NAMALWA (cell line): ENCODE results near the gene FOSL2.

Experiments
- DNase-seq: peaks from one replicate; pipeline ENCODE4 v3.0.0-alpha.2; 2015; ENCODE audit warnings: low spot score

The FOSL2 gene

DNA sequence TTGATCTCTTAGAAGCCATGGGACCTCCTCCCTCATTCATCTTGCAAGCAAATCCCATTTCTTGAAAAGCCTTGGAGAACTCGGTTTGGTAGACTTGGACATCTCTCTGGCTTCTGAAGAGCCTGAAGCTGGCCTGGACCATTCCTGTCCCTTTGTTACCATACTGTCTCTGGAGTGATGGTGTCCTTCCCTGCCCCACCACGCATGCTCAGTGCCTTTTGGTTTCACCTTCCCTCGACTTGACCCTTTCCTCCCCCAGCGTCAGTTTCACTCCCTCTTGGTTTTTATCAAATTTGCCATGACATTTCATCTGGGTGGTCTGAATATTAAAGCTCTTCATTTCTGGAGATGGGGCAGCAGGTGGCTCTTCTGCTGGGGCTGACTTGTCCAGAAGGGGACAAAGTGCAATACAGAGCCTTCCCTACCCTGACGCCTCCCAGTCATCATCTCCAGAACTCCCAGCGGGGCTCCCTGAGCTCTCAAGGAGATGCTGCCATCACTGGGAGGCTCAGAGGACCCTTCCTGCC lies 20.0 kb downstream of the FOSL2 start:
- no peak for DNase-seq

- no peak for DNase-seq
Measured at GRCh38 chr2:28413152-28413898, 20.7 kb downstream of the FOSL2 start.

DNA sequence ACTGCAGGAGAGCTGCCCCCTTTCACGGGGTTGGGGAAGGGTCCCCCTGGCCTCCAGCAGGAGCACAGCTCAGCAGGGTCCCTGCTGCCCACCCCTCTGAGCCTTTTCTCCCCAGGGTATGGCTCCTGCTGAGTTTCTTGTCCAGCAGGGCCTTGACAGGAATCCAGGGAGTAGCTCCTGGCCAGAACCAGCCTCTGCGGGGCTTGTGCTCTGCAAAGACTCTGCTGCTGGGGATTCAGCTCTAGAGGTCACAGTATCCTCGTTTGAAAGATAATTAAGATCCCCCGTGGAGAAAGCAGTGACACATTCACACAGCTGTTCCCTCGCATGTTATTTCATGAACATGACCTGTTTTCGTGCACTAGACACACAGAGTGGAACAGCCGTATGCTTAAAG lies 21.2 kb downstream of the FOSL2 start:
- no peak for DNase-seq

DNA sequence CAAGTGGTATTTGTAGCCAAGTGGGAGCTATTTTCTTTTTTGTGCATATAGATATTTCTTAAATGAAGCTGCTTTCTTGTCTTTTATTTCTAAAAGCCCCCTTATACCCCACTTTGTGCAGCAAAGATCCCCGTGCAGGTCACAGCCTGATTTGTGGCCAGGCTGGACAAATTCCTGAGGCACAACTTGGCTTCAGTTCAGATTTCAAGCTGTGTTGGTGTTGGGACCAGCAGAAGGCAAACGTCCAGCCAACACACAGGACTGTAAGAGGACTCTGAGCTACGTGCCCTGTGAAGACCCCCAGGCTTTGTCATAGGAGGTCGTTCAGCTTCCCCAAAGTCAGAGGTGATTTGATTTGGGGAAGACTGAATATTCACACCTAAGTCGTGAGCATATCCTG lies 21.9 kb downstream of the FOSL2 start:
- DNase-seq = no peak

DNA sequence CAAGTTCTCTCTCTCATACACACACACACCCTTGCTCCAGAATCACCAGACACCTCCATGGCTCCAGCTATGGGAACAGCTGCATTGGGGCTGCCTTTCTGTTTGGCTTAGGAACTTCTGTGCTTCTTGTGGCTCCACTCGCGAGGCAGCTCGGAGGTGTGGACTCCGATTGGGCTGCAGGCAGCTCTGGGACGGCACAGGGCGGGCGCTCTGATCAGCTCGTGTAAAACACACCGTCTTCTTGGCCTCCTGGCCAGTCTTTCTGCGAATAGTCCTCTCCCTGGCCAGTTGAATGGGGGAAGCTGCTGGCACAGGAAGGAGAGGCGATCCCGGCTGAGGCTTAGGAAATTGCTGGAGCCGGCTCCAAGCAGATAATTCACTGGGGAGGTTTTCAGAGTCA lies 22.4 kb downstream of the FOSL2 start:
- no peak for DNase-seq

GRCh38 chr2:28415715-28416114 lies 23.1 kb downstream of the FOSL2 start:
- no peak for DNase-seq

DNA sequence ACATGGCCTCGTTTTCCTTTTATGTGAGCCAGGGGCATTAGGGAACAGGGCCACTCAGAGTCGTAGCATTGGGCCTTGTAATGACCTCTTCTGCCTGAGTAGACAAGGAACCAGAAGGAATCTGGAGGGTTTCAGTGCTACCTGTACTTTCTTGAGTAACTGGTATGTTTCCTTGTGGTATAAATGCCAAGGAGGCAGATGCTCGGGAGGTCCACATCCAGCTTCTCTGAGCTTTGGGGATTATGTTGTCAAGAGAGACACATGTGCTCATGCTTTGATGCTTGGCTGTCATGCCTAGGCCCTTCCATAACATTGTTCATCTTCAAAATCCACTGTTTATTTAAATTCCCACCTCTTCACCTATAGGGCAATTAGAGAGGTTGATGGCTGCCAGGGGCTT lies 26.3 kb downstream of the FOSL2 start:
- DNase-seq = no peak

GRCh38 chr2:28419443-28420270 lies 27.0 kb downstream of the FOSL2 start:
- peak; percentile 16 for DNase-seq

DNA sequence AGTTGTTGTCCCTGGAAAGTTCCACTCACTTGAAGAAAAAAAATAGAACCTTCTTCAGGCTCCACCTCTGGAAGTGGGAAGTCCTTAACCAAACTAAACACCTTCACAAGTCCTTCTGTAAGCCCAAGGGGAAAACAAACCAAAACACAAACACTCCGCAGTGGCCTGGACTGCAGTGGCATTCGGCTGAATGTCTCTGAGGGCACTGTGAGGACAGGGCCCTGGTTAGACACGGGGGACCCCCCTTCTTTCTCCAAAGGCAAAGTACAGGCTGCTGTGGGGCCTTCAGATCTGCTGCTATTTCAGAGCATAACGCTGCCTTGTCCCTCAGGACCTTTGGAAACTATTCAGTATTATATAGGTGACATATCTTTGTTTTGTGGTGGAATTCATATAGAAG lies 28.1 kb downstream of the FOSL2 start:
- DNase-seq = no peak

DNA sequence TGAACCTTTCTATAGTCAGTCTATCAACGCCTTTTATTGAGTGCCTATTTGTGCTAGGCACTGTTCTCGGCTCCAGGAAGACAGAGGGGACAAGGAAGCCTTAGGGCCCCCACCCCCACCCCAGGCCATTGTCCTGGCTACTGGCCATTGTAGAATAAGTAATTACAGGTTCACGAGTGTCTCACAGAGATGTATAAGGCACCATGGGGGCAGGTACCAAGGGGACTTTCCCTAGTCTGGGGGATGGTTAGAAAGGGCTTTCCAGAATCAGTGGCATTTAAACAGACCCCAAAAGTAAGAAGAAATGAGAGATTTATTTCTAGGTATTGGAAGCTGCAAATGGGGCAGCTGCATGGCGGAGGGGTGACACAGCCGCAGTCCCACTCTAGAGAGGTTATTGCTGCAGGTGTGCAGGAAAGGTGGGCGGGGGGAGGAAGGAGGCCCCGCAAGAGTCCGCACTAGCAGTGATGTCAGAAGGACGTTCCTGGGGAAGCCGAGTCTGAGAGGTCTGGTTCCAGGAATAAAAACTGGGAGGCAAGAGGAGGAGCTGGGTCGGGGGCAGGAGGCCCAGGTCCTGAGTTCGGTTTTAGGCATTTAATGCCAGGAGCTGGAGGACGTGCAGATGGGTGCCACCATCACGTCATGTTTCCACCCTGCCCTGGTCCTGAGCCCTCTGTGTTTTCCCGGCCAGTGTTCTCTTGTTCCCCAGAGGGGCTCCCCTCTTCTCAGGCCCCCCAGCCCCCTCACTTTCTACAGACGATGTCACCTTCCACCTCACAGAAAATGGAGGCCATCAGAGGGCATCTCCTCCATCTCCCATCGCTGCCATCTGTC lies 30.5 kb downstream of the FOSL2 start:
- DNase-seq = no peak

DNA sequence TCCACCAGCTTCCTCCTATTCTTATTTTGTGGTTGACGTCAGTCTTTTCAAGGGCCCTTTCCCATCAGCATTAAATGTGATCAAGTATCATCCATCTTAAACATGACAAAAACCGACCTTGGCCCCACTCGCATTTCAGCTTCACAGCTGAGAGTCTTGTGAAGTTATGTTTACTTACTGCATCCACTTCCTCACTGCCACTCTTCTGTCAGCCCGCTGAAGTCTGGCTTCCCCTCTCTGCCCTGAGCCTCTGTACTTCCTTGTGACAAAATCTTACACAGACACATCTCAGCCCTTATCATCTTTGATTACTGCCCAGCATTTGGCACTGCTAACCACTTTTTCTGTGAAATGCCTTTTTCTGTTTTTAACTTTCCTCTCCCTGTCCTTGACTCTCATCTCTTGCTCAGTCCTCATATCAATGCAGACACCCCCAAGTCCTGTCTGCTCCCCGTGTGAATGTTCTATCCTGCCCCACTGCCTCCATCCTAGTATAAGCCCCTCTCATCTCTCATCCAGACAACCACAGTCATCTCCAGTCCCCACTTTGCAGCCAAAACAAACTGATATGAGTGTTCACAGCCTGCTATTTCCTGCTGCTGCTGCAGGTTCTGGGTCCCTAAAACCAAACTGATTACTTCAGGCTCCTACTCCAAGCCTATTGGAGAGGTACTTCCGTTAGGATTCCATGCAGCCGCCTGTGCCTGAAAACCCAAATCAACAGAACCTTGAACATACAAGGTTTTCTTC lies 31.4 kb downstream of the FOSL2 start:
- DNase-seq = peak; percentile 9

- no peak for DNase-seq
Measured at GRCh38 chr2:28424799-28425463, 32.3 kb downstream of the FOSL2 start.

DNA sequence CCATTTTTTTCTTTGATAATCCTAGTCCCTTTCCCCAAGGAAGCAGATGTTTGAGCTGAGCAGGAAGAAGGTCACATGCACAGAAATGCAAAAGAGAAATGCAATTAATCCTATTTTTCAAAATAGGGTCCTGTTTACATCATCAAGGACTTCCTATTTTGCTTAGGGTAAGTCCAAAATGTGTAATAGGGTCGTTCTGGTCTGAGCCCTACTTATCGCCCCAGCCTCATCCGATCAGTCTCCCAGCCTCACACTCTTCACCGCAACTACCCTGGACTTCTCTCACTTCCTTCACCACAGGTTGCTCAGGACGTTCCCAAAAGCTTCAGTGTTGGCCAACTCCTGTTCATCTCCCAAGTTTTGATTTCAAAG lies 32.8 kb downstream of the FOSL2 start:
- no peak for DNase-seq

DNA sequence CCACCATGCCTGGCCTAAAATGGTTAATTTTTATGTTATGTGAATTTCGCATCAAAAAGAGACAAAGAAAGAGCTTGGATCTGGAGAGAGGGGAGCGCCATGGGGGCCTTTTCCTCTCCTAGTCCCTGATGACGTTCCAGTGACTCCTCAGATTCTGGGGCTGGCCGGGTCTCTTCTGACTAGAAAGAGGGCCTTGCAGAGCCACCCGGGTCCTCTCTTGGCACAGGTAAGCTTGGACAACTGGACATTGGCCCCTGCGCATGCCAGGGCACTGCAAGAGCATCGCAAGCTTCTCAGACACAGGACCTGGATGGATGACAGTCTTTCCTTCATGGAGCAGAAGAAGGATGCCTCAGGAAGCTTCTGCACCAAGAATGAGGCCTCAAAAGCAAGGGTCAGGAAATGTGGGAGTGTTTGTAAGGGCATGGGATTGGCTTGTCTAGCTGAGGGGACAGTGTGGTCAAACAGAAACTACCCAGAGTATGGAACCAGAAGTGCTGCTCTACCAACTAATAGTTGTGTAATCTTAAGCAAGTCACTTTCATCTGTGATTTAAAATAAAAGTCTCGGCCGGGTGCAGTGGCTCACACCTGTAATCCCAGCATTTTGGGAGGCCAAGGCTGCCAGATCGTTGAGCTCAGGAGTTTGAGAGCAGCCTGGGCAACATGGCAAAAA lies 35.2 kb downstream of the FOSL2 start:
- no peak for DNase-seq

GRCh38 chr2:28428486-28428885 lies 35.8 kb downstream of the FOSL2 start:
- DNase-seq = no peak

GRCh38 chr2:28429636-28430376 lies 37.1 kb downstream of the FOSL2 start:
- no peak for DNase-seq

GRCh38 chr2:28430377-28430765 lies 37.7 kb downstream of the FOSL2 start:
- DNase-seq = no peak

DNA sequence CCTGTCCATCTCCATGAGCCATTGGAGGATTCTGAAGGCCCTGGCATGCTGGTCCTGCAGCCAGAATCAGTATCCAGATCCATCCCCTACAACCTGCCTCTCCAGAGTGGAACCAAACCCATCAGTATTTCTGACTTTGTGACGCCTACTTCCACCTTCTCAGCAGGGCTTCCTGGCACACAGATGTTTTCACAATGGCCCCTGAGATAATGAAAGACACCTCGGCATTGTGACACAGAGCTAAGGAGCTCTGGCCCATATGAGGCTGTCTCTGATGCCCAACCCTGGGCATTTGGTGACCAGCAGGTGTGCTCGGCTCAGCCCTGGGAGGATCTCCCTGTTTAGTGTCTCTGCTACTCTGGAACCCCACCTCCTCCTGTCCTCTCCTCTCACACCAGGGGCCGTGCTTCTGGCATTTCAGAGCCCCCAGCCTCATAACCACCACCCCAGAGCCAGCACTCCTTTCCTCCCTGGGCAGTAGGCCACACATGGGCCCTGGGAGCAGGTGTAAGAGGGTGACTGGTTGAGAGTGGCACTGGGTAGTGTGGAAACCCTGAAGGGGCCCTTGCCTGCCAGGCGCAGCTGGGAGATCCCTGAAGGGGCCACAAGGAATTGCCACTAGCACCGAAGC lies 38.2 kb downstream of the FOSL2 start:
- no peak for DNase-seq

DNA sequence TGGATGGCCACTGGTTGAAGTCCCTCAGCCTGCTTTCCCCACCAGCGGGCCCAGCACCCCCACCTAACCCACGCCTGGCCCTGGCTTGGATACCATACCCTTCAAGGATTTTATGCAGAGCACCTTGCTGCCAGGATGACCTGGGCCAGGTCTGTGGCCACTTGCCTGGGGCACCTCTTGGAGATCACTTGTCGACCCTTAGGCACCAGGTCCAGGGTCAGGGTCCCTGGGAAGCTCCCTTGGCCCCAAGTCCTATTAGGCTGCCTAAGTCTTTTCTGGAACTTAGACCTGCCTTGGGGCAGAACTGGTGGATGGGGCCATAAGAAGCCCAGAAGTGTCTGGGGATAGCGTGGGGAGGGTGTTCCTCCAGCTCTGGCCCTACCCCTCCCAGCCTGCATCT lies 39.1 kb downstream of the FOSL2 start:
- DNase-seq = no peak
